NCI-H774 (cell line): Measurements from ENCODE around the gene KIAA1958.

Source experiments
- DNase-seq: peaks from one replicate; lab custom pipeline; 2025; lab: John Stamatoyannopoulos, UW

Gene KIAA1958

GRCh38 chr9:112486221-112487007 is at the start of gene KIAA1958:
Gene KIAA1958 (plus strand): TSS chr9:112486827. CDS start chr9:112574081, 87,254 bp downstream.
- DNase-seq, result peak; percentile 87

- no peak for DNase-seq
Observed at GRCh38 chr9:112437406-112437805, 49.2 kb upstream of the KIAA1958 start.

GRCh38 chr9:112439171-112439570 is 47.5 kb upstream of the KIAA1958 start:
- peak; percentile 49 for DNase-seq

- no peak for DNase-seq
Observed at GRCh38 chr9:112439825-112440224, 46.8 kb upstream of the KIAA1958 start.

- DNase-seq, result no peak
Observed at GRCh38 chr9:112443200-112443599, 43.4 kb upstream of the KIAA1958 start.

GRCh38 chr9:112443636-112444035 is 43.0 kb upstream of the KIAA1958 start:
- DNase-seq, result no peak

GRCh38 chr9:112445196-112445595 is 41.4 kb upstream of the KIAA1958 start:
- DNase-seq, result no peak

- no peak for DNase-seq
Observed at GRCh38 chr9:112446080-112446479, 40.5 kb upstream of the KIAA1958 start.

- no peak for DNase-seq
Observed at GRCh38 chr9:112446526-112446925, 40.1 kb upstream of the KIAA1958 start.

- no peak for DNase-seq
Observed at GRCh38 chr9:112447283-112447761, 39.3 kb upstream of the KIAA1958 start.

GRCh38 chr9:112462855-112463254 is 23.8 kb upstream of the KIAA1958 start:
- DNase-seq, result no peak

- DNase-seq, result no peak
Observed at GRCh38 chr9:112465352-112465751, 21.3 kb upstream of the KIAA1958 start.

GRCh38 chr9:112472996-112473395 is 13.6 kb upstream of the KIAA1958 start:
- no peak for DNase-seq

- no peak for DNase-seq
Observed at GRCh38 chr9:112473986-112474385, 12.6 kb upstream of the KIAA1958 start.

- DNase-seq, result no peak
Observed at GRCh38 chr9:112475318-112475717, 11.3 kb upstream of the KIAA1958 start.

- no peak for DNase-seq
Observed at GRCh38 chr9:112477330-112477729, 9.3 kb upstream of the KIAA1958 start.

- no peak for DNase-seq
Observed at GRCh38 chr9:112479221-112479620, 7.4 kb upstream of the KIAA1958 start.

GRCh38 chr9:112484607-112485006 is 2.0 kb upstream of the KIAA1958 start:
- DNase-seq, result no peak

- DNase-seq, result no peak
Observed at GRCh38 chr9:112485574-112485973, 1.1 kb upstream of the KIAA1958 start.

- DNase-seq, result peak; percentile 52
Observed at GRCh38 chr9:112487008-112487798, 576 bp downstream of the KIAA1958 start.

GRCh38 chr9:112487799-112488340 is 1.2 kb downstream of the KIAA1958 start:
- DNase-seq, result no peak

GRCh38 chr9:112489039-112489546 is 2.5 kb downstream of the KIAA1958 start:
- DNase-seq, result no peak
